HG02852 (cell line): ENCODE results near the gene MAMDC2.

Experiments
- ATAC-seq: cut with Tn5 transposase; IDR thresholded peaks from one replicate; pipeline ENCODE4 v1.9.1; 2021; ENCODE audit warnings: mild to moderate bottlenecking, moderate library complexity; ENCODE audit not compliant: unreplicated experiment

MAMDC2 gene

DNA sequence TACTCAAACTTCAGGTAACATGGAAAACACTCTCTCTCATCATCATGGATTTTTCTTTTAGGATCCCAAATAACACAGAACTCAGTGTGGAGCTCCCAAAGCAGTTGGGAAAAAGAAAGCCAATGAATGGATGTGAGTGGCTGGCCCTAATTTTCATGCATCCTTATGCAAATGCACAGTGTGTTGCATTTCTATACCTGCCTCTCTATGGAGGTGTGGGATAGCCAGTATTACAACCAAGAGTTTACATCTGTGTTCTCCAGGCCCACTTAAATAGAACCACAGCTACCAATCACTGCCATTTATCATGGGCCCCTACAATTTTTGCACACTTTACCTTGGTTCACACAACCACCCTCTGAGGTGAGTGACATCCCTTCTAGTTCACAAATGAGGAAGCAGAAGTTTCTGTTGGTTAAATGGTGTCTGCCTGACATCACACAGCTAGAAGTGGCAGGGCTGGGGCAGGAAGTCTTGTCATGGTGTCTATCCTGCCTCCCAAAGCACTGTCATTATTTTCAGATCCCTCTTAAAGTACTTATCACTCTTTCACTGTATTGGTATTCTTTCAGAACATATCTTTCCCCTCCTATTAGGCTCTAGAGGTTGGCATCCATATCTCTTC, 17.3 kb downstream of the MAMDC2 start:
- peak; percentile 98 for ATAC-seq

DNA sequence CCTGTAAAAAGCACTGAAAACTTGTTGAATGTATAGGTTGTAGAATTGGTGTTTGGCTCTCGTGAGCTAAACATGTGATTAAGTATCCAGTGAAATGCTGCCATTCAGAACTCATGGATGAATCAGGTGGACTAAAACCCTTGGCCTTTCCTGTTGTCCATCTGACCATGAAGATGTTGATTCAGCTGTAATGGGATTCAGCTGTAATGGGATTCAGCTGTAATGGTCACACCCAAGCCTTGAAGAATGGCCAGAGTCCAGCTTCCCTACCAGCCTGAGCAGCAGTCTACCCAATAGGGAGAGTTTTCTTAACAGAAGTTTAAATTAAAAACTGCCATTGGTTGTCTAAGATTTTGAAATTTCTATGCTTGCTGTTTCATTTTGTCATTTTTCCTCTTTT, 18.1 kb downstream of the MAMDC2 start:
- no peak for ATAC-seq

DNA sequence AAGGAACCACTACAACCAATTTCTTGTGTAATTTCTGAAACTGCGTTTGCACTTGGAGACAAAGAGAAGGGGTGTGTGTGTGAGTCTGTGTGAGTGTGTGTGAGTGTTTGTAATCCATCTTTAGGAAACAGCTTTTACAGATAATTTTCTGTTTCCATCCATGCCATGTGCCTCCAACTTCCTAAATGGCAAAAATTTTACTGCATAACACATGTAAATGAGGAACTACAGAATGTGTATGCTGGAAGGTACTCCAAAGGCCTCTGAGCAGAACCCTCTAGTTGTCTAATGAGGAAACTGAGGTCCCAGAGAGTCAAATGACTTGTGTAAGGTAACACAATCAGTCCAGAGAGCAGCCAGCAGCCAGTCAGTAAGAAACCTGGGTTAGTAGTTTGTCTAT, 20.8 kb downstream of the MAMDC2 start:
- ATAC-seq = no peak

DNA sequence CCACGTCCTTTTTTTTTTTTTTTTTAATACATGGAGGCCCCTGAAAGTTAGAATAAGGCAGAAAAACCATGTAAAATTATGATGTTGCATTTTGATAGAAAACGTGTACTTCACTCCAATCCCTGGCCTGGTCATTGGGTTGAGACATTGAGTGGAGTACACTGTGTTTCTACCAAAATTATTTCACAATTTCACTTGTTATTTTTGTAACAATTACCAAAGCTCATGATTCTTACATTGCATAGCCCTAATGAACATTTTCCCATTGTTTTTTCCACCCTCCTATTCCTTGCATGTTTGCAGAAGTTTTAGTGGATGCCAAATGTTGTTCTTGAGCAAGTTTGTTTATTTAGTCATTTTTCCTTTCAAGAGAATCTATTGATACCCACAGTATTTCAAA, 21.9 kb downstream of the MAMDC2 start:
- no peak for ATAC-seq

DNA sequence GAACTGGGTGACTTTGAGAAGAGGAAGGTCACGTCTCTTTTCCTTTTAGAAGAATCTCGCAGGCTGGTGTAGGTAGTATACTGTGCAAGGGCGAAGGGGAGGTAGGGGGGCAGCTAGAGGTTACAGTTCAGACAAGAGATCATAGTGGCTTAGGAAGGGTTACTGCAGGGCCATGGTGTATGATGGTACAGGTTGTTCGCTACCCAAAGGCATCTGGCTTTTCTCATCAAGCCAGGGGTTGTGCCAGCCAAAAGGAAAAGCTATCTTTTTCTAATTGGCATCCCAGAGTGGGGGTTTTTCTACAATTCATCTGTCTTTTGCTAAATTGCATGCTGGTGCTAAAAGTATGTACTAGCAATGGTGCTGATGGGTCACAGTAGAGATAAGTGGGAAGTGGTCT, 22.8 kb downstream of the MAMDC2 start:
- ATAC-seq = no peak

DNA sequence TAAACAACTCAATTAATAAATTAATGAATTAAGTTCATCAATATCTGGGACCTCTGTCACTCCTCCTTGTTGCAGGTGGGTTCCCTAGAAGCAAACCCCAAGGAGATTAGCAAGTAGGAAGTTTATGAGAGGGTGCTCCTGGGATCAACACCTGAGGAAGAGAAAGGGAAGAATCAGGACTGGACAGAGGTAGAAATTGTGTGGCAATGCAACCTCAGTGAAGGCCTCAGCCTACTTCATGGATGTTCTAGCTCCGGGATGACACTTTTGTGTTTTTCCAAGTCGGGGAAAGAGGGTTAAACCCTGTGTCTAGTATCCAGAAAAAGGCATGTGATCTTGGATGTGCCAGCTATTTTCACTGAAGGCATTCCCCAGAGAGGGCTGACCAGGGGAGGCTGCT, 23.2 kb downstream of the MAMDC2 start:
- no peak for ATAC-seq

DNA sequence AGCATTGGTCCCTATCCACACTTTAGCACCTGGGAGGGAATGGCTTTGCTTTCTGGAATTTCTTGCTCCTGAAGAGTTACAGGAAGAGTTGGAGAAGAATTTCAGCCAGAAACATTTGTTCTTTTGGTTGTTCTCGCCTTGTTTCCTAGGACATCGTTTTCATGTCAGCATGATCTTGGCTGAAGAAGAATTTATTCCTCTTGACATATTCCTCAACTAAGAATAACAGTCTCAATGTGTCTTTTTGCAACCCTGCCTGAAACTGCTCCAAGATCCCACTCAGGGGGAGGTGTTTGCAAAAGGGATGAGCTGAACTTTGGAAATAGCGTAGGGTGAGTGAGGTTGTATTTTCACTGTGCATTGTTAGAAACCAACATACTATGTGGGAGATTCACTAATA, 26.1 kb downstream of the MAMDC2 start:
- no peak for ATAC-seq

DNA sequence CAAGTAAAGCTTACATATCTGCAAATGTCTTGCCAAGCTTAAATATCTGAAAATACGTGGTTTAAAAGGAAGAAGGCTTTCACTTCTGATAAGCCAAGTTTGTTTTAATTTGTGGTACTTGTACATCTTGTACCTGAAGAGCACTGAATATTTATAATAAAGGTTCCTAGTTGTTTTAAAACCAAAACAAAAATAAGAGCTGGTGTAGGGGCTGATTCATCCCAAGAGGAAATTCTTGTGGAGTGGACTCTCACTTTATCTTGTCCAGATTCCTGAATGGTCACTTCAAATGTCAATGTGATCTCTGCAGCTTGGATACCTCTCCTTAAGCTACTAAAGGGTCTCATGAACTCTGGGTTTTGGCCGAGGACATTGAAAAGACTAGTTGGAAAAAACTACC, 29.5 kb downstream of the MAMDC2 start:
- no peak for ATAC-seq

DNA sequence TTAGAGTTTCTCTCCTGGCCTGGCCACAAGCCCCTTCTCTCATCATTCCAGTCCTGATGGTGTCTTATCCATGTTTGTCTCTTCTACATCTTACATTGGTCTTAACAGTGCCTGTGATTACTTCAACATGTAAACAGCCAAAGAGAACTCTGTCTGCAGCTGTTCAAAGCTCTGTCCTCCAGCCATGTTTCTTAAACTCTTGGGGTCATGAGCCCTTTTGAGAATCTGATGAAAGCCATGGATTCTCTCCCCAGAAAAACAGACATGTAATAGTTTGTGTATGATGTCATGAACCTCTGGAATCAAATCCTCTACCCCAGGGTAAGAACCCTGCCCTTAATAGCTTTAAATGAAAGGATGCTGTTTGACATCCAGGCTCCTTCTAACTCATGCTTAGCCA, 30.1 kb downstream of the MAMDC2 start:
- ATAC-seq = no peak

DNA sequence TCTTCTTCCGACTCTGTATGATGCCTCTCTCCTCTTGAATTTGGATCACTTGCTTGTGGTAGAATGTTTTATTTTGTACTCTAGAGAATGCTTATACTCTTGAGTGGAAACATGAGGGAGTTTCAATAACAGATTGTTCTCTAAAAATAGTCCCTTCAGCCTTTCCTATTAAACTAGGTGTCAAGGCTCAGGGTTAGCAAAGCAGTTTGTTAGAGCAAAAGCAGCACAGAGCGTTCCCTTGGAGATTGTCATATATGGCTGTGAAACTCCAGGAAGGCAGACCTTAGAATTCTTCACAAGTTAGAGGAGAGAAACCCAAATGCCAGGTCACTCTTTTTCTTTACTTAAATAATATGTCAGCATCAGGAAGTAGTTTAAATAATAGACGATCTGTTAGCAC, 33.0 kb downstream of the MAMDC2 start:
- no peak for ATAC-seq

DNA sequence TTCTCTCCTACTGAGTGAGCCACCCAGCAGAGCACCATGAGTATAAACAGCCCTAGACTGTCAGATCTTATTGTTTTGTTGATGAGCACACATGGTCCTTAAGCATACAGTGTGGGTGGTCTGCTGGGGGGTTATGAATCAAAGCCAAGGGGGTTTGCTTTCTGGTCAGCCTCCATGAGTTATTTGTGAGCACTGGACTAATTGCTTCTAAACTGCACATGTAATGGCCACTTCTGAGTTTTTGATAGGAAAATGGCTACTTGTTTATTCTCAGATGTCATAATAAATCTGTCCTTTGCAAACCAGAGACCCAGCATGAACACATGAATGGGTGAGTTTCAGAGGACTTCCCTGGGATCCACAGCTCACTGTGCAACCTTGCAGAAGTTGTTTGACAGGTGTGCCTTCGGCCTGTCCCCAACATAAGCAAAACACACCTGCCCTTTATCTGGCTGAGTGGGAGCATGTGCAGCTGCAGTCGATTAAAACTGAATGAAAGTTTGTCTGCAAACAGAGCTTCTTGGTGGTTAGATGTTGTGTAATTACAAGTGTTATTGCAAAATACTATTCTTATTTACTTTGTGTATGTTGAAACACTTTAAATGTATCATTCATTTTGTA, 35.9 kb downstream of the MAMDC2 start:
- no peak for ATAC-seq

DNA sequence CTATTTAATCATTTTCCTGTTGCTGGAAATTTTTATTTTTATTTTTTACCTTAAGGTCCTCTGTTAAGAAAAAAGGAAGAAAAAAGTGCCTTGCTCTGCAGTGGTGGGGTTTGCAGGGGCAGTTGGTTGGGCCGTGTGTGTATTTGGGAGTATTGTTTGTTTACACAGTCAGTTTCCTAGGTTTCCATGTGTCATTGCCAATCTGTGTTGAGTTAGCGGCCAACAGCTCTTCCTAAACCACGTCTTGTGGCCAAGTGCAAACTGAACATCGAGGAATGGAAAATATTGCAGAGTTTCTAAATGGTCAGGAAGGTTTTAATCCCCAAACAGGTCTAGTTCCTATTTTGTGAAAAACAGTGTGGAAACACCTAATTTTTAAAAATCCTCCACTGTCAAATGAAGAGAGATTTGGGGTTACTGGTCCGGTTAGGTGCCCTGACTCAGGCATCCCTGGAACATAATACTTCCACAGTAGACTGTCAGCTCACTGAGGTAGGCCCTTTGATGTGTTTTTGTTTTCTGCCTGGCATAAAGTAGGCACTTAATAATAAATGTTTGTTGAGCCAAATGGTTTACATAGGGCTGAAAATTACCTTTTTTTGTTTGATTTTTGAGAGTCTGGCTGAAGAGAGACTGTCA, 37.0 kb downstream of the MAMDC2 start:
- no peak for ATAC-seq

DNA sequence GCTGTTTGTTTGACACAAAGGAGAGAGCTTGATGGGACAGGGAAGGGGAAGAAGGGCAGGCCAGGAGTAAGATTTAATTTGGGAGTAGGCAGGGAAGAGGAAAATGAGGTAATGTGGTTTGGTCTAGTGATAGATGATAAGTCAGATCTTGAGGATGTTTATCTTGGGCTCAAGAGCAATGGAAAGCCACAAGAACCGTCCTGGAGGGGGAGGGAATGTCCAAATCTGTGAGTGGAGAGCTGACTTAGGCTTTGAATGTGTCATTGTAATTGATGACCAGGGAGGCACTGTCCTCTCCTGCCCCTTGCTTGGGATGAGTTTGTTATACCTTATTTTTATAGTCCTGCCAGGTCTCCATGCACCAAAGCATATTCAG, 37.5 kb downstream of the MAMDC2 start:
- no peak for ATAC-seq

DNA sequence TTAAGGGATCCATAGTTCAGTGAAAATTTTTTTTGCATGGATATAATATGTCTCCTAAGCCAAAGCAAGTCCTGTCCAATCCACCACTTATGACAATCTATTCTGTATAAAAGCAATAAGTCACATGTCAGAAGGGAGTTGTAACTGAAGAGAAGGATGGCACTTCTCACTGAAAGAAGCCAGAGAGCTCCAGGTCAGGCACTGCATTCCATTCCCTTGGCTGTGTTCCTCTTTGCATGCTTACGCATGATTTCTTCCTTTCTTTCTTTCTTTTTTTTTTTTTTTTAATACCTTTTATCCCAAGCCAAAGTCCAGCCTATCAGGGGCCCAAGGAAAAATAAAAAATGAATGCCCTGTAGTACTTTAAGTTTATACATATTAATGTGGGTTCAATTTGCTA, 39.8 kb downstream of the MAMDC2 start:
- no peak for ATAC-seq

DNA sequence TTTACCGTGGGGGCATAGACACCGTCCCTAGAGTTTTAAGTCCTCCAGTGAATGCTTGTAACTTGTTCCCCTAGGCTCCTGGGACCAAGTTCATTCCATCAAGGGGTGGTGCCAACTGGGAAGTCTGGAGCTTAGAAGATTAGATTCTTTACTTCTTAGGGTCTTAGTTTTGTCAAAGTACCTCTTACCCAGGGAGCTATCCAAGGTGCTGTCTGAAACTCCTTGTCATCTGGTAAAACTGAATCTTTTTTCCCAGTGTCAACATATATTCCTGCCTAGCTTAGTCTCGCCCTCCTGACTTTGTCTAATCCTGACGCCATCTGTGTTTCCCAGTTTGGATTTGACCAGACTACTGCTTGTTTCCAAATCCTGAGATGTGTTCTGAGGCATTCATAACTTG, 41.6 kb downstream of the MAMDC2 start:
- no peak for ATAC-seq

DNA sequence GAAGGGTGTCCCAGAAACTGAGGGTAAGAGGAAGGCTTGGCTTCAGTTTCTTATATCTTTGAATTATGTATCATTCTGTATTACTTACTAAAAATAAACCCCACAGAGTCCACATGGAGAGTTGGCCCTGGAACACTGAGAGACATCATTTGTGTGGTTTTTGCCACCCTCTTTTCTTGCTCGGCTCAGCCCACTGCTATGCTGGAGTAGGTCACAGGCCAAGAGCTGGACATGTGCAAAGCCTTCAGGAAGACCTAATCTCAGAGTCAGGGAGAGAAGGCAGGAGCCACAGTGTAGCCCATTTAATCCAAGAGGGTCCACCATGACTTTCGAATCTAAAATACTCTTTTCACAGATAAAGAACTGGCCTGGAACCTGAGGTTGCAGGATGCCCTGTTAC, 47.5 kb downstream of the MAMDC2 start:
- no peak for ATAC-seq

DNA sequence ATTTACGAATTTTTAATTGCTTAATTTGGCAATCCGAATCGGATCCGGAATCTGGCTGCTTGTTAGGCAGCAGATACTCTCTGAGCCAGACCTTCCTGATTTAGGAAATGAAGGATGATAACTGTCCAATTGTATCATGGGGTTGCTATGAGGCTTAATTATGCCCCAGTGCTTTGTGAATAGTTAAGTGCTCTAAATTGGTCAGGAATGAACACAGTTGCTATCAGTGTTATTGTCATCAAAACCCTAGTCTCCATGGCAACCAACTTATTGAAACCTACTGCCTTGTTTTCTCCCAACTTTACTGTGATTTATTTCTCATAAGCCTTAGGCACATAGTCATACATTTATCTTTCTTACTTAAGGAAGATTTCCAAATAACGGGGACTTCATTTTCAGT, 47.9 kb downstream of the MAMDC2 start:
- ATAC-seq = no peak

DNA sequence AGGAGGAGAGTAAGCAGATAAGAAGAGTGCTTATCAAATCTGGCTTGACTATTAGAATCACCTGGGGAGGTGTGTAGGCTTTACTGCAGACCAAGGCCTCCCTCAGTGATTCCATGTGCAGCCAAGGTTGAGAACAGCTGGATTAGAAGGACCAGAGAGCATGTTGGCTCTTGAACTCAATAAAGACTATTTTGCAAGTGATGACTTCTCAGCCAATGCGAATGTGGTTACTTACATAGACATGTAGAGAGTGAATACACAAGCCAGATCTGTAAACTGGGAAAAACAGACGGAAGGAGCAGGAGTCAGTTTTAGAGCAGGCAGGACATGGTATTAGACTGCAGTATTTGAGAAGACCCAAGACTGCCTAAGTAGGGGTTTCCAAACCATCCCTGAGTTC, 48.5 kb downstream of the MAMDC2 start:
- no peak for ATAC-seq

DNA sequence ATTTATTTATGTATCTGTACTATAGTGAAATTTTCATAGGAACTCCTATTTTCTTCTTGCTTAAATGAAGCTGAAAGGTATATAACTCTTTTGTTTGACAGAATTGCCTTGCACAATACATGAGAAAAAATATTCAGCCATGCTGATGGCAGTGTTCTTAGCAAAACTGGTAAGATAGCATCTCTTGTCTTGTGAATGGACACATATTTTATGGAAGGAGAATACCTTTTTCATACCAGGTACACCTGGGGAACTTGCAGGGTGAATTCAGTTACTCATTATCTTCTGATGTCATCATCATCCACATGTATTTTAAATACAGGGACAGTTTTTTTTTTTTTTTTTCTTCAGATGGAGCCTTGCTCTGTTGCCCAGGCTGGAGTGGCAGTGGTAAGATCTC, 49.4 kb downstream of the MAMDC2 start:
- ATAC-seq = no peak

DNA sequence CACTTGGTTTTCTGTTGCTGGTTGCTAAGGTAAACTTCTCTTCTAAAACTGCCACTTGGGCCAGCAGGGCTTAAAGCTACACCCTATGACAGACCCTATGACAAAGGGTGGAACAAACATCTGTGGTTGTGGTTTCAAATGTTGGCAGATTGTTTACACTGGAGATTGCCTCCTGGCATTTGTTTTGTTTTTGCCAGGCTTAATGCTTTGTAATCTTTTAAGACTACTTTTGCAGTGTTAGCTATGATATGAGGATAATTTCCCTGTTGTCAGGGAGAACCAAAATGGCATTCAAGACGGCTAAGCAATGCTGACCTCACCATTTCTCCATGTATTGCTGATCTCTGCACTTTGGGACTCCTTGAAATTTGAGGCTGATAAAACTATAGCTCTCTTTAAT, 50.3 kb downstream of the MAMDC2 start:
- no peak for ATAC-seq

DNA sequence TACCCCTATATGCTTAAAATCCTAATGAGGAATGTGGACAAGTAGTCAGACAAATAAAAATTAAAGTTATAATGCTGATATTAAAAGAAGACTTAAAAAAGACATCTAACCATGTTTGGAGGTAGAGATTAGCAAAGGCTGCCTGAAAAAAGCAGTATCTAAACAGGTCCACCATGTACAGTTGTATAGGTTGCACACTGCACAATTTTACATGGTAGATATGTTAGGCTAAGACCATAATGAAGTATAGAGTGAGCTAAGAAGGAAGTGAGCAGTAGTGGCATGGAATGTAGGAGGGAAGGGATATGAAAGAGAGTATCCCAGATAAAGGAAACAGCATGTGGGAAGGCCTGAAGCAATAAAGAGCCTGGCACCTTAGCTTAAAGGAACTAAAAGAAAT, 51.1 kb downstream of the MAMDC2 start:
- ATAC-seq = no peak

DNA sequence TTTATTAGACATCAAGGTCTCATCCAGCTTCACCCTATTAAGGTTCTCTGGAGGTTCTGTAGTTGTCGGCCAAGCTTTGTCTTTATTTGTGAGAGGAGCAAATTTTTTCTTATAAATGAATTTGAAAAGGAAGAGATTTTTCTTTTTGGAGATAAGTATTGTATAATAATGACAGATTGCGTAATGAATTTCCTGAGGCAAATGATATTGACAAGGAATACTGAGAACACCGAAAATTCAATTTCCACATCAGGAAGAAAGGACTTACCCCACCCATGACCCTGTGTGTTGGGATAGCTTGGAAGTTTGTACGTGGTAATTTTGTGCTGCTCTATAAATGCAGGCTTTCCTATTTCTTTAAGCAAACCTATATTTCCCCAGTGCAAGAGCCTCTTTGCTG, 53.5 kb downstream of the MAMDC2 start:
- ATAC-seq = no peak

DNA sequence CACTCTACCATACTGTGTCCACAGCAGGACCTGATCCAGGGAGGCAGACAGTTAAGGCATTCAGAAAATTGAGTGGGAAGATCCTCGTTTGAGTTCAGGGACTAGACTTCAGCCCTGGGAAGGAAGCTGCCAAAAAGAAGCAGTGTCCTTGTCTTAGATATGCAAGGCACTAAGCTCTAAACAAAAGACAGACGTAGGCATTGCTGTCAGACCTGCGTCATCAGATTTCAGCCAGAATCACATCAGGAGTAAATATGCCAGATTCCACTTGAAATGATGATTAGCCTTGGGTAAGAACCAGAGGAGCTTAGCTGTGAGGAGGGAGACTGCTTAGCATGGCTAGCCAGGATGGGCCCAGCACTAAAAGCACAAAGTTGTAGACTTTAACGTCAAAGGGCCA, 56.7 kb downstream of the MAMDC2 start:
- no peak for ATAC-seq
